ENCODE results near the gene CISD3. TPM values are rescaled to one million over a fixed set of nuclear protein-coding genes. Genes with fewer than 3 reads are reported as not detected.

CISD3 gene
- total and polyA plus RNA-seq, 2 of the 4 experiments (the other 2 are of a cell fraction), result 1.3 to 14.1 TPM

DNA sequence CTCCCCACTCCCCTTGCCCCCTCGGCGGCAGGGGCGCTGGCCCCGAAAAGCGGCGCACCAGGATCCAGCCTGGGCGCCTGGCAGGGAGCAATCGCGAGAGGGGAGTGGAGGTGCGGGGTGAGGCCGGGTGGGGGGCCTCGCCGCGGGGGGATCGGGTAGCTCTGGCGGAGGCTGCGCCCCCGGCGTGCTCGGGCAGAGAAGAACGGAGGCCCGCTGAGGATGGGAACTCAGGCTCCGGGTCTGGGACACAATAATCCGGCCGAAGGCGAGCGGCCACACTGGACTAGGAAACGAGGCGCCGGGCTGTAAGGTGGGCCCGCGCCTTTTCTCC, 18.7 kb downstream of the CISD3 start:
- peak overlapping the region; percentile 92 for H3K4ac ChIP-seq (ENCODE audit: low read depth, low read length)
- TF ChIP-seq CEBPB (IDR thresholded peaks at IDR 0.05; ENCODE audit: low read depth, low read length) (no peak), FOS (IDR thresholded peaks at IDR 0.05; ENCODE audit: low read depth, low read length) (no peak), NFE2L2 (IDR thresholded peaks at IDR 0.05; ENCODE audit: low read depth, low read length) (no peak), MAZ (IDR thresholded peaks at IDR 0.05; ENCODE audit: borderline replicate concordance, low read depth, low read length) (no peak), MXI1 (IDR thresholded peaks at IDR 0.05; ENCODE audit: borderline replicate concordance, low read depth, low read length) (no peak), RCOR1 (IDR thresholded peaks at IDR 0.05; ENCODE audit: insufficient replicate concordance, low read length) (no peak), ELK1 (IDR thresholded peaks at IDR 0.05; ENCODE audit: borderline replicate concordance, low read depth, low read length) (no peak), CHD1 (IDR thresholded peaks at IDR 0.05; ENCODE audit: low read depth, low read length) (no peak), SMC3 (IDR thresholded peaks at IDR 0.05; ENCODE audit: low read depth, low read length) (no peak), BHLHE40 (IDR thresholded peaks at IDR 0.05; ENCODE audit: low read depth, low read length) (no peak), RFX5 (IDR thresholded peaks at IDR 0.05; ENCODE audit: low read depth, low read length) (no peak), RAD21 (IDR thresholded peaks at IDR 0.05; ENCODE audit: low read length) (no peak)
- TF ChIP-seq, protein P1, sequence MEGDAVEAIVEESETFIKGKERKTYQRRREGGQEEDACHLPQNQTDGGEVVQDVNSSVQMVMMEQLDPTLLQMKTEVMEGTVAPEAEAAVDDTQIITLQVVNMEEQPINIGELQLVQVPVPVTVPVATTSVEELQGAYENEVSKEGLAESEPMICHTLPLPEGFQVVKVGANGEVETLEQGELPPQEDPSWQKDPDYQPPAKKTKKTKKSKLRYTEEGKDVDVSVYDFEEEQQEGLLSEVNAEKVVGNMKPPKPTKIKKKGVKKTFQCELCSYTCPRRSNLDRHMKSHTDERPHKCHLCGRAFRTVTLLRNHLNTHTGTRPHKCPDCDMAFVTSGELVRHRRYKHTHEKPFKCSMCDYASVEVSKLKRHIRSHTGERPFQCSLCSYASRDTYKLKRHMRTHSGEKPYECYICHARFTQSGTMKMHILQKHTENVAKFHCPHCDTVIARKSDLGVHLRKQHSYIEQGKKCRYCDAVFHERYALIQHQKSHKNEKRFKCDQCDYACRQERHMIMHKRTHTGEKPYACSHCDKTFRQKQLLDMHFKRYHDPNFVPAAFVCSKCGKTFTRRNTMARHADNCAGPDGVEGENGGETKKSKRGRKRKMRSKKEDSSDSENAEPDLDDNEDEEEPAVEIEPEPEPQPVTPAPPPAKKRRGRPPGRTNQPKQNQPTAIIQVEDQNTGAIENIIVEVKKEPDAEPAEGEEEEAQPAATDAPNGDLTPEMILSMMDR (conservative IDR thresholded peaks at IDR 0.05; ENCODE audit: low read depth, low read length), result no peak
- TF ChIP-seq, protein P2, sequence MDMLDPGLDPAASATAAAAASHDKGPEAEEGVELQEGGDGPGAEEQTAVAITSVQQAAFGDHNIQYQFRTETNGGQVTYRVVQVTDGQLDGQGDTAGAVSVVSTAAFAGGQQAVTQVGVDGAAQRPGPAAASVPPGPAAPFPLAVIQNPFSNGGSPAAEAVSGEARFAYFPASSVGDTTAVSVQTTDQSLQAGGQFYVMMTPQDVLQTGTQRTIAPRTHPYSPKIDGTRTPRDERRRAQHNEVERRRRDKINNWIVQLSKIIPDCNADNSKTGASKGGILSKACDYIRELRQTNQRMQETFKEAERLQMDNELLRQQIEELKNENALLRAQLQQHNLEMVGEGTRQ (IDR thresholded peaks at IDR 0.05; ENCODE audit: low read depth, low read length), result no peak
- 0 out of 2 replicates have a peak overlapping the region, but pooled peaks have one; percentile 60 for H3K14ac ChIP-seq (replicated peaks; ENCODE audit: low read depth, low read length)
- H4K91ac ChIP-seq (ENCODE audit: insufficient read depth, low read depth, low read length), result peak overlapping the region; percentile 68; the same call in 1 of the 2 replicates
- H4K8ac ChIP-seq (ENCODE audit: low read depth in 2 of 2, low read length in 2 of 2), result peak overlapping the region; percentile 84 to 88
- H2BK15ac ChIP-seq (ENCODE audit: low read depth, low read length), result no peak overlapping the region
- H3K79me1 ChIP-seq (ENCODE audit: low read depth in 1 of 2, low read length in 2 of 2), result peaks cover 3 to 47% of the 10 kb centered on the region in 2 experiments; a peak in 3 of 4 replicates
- H2BK120ac ChIP-seq (ENCODE audit: low read depth, low read length), result peak overlapping the region; percentile 22; the same call in 1 of the 2 replicates
- H3K4me2 ChIP-seq (ENCODE audit: low read depth, low read length), result peak overlapping the region; percentile 81
- H2AFZ ChIP-seq (replicated peaks; ENCODE audit: low read length, poor library complexity), result peak overlapping the region; percentile 90
- peak overlapping the region; percentile 55 for H3K27ac ChIP-seq (ENCODE audit: insufficient read depth, low read length)
- WGBS, 2 experiments (ENCODE audit: extremely low coverage in 2 of 2, insufficient read length in 1 of 2), result 0% methylated on average over 5 of the region's 32 CpGs; no CpG with 5 or more reads in 1 of the 2 experiments
- ChIA-PET POLR2A (ENCODE audit: unreplicated experiment) (no interaction called here), CTCF (no interaction called here)
- in situ Hi-C loops (cut with MboI; ENCODE audit: low sequenced_read_pairs), result no loop called here
- H4K20me1 ChIP-seq (ENCODE audit: insufficient read depth, low read length), result peaks cover 40% of the 10 kb centered on the region
- H2BK5ac ChIP-seq (ENCODE audit: low read depth, low read length, poor library complexity, severe bottlenecking), result peak overlapping the region; percentile 33
- intact Hi-C loops (cut with micrococcal nuclease), result no loop called here
- peaks cover 14% of the 10 kb centered on the region for H3K9me1 ChIP-seq (ENCODE audit: insufficient read depth, low read length)
- H4K5ac ChIP-seq (ENCODE audit: low read depth, low read length), result peak overlapping the region; percentile 28; the same call in 1 of the 2 replicates
- peak overlapping the region; percentile 99 for H2AK9ac ChIP-seq (replicated peaks; ENCODE audit: low read depth, low read length, poor library complexity)
- peak overlapping the region; percentile 94 for H2AK5ac ChIP-seq (ENCODE audit: low read depth, low read length)
- H3K9me3 ChIP-seq (ENCODE audit: control insufficient read depth, insufficient read depth, low read length), result no peaks in the 10 kb centered on the region
- H3K4me1 ChIP-seq (ENCODE audit: control insufficient read depth, insufficient read depth, low read length), result peaks cover 12% of the 10 kb centered on the region
- dilution Hi-C loops (cut with HindIII; ENCODE audit: low sequenced_read_pairs, unreplicated experiment), result no loop called here
- peak overlapping the region; percentile 68; the same call in 1 of the 2 replicates for H3K23ac ChIP-seq (ENCODE audit: low read depth, low read length)
- ATAC-seq (ENCODE audit: low read depth) (no peak), DNase-seq (no peak)
- H3K4me3 ChIP-seq (ENCODE audit: insufficient read depth, low read depth, low read length), result peak overlapping the region; percentile 91
- peak overlapping the region; percentile 52; the same call in 1 of the 2 replicates for H3K56ac ChIP-seq (ENCODE audit: extremely low read depth, insufficient read depth, low read length)
- BruUV-seq (replicated peaks), result no TSS peak
- H3K36me3 ChIP-seq (ENCODE audit: control insufficient read depth, insufficient read depth, low read length), result no peaks in the 10 kb centered on the region; the same call in 1 of the 2 replicates
- no peaks in the 10 kb centered on the region for H3K27me3 ChIP-seq (ENCODE audit: control insufficient read depth, insufficient read depth, low read length)
- H3K18ac ChIP-seq (ENCODE audit: low read depth, low read length), result no peak overlapping the region
- peak overlapping the region; percentile 70 for H3K9ac ChIP-seq (ENCODE audit: low read depth, low read length)
- H2BK20ac ChIP-seq (ENCODE audit: low read depth, low read length), result no peak overlapping the region
